Measurements from ENCODE around the gene PELO. TPM values are rescaled to one million over a fixed set of nuclear protein-coding genes. Genes with fewer than 3 reads are reported as not detected.

The PELO gene
- total RNA-seq, 1 experiment from 2014 or later = 12.4 TPM

DNA sequence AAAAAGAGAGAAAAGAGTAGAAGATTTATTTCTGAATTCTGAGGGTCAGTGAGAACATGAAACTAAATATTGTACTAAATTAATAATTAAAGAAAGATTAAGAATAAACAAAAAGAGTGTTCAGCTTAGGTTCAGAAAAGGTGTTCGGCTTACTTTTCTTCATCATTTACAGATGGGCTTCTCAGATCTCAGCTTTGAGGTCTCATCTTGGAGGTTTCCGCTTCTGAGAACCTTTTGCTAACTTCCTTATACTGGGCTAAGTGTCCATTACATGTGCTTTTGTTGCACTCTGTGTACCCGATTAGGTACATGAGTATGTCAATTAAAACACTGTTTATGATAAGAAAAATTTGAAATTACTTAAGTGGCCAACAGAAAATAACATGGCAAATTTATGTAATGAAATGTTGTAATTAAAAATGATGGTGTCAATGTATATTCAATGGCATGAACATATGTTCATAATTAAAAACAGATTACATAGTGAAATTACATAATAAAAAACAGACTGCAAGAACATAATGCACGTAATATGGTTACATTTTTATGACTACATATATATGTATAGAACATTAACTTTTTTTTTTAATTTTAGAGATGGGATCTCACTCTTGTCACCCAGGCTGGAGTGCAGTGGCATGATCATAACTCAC is 17.3 kb upstream of the PELO start:
- no peak overlapping the region for H3K27ac ChIP-seq (ENCODE audit: low read length)
- ATAC-seq (no peak), DNase-seq (ENCODE audit: low read depth, low spot score) (no peak)
- no peaks in the 10 kb centered on the region for H3K36me3 ChIP-seq (ENCODE audit: control insufficient read depth, insufficient read depth, low read length)
- no peaks in the 10 kb centered on the region for H3K9me3 ChIP-seq (ENCODE audit: control insufficient read depth, insufficient read depth, low read depth, low read length)
- TF ChIP-seq, protein P1, sequence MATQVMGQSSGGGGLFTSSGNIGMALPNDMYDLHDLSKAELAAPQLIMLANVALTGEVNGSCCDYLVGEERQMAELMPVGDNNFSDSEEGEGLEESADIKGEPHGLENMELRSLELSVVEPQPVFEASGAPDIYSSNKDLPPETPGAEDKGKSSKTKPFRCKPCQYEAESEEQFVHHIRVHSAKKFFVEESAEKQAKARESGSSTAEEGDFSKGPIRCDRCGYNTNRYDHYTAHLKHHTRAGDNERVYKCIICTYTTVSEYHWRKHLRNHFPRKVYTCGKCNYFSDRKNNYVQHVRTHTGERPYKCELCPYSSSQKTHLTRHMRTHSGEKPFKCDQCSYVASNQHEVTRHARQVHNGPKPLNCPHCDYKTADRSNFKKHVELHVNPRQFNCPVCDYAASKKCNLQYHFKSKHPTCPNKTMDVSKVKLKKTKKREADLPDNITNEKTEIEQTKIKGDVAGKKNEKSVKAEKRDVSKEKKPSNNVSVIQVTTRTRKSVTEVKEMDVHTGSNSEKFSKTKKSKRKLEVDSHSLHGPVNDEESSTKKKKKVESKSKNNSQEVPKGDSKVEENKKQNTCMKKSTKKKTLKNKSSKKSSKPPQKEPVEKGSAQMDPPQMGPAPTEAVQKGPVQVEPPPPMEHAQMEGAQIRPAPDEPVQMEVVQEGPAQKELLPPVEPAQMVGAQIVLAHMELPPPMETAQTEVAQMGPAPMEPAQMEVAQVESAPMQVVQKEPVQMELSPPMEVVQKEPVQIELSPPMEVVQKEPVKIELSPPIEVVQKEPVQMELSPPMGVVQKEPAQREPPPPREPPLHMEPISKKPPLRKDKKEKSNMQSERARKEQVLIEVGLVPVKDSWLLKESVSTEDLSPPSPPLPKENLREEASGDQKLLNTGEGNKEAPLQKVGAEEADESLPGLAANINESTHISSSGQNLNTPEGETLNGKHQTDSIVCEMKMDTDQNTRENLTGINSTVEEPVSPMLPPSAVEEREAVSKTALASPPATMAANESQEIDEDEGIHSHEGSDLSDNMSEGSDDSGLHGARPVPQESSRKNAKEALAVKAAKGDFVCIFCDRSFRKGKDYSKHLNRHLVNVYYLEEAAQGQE (IDR thresholded peaks at IDR 0.05; ENCODE audit: insufficient read depth in 1 of 2, low read depth in 2 of 2, low read length in 1 of 2) = no peak
- TF ChIP-seq, protein P2, sequence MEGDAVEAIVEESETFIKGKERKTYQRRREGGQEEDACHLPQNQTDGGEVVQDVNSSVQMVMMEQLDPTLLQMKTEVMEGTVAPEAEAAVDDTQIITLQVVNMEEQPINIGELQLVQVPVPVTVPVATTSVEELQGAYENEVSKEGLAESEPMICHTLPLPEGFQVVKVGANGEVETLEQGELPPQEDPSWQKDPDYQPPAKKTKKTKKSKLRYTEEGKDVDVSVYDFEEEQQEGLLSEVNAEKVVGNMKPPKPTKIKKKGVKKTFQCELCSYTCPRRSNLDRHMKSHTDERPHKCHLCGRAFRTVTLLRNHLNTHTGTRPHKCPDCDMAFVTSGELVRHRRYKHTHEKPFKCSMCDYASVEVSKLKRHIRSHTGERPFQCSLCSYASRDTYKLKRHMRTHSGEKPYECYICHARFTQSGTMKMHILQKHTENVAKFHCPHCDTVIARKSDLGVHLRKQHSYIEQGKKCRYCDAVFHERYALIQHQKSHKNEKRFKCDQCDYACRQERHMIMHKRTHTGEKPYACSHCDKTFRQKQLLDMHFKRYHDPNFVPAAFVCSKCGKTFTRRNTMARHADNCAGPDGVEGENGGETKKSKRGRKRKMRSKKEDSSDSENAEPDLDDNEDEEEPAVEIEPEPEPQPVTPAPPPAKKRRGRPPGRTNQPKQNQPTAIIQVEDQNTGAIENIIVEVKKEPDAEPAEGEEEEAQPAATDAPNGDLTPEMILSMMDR (IDR thresholded peaks at IDR 0.05) = no peak
- no peak for TF ChIP-seq POLR2AphosphoS5 (IDR thresholded peaks at IDR 0.05; ENCODE audit: low read depth, low read length)
- TF ChIP-seq TCF7L2 (IDR thresholded peaks at IDR 0.05; ENCODE audit: low read depth, low read length) = no peak
- no peak for TF ChIP-seq SIN3A (IDR thresholded peaks at IDR 0.05; ENCODE audit: borderline replicate concordance, insufficient read depth, low read depth, low read length)
- H3K4me3 ChIP-seq (ENCODE audit: low read depth in 2 of 2, low read length in 2 of 2) = no peak overlapping the region
- ChIA-PET CTCF (no interaction called here), POLR2A (no interaction called here)
- BruUV-seq (replicated peaks) = no TSS peak
- peaks cover 6% of the 10 kb centered on the region; the same call in 1 of the 2 replicates for H3K27me3 ChIP-seq (ENCODE audit: control insufficient read depth, insufficient read depth, low read length)
- no peaks in the 10 kb centered on the region for H3K4me1 ChIP-seq (ENCODE audit: control insufficient read depth, insufficient read depth, low read length)
- intact Hi-C loops (cut with micrococcal nuclease; ENCODE audit: unreplicated experiment) = no loop called here
- in situ Hi-C loops (cut with HindIII; ENCODE audit: low pct_unique_long_range_greater_than_20kb, low sequenced_read_pairs) = no loop called here

DNA sequence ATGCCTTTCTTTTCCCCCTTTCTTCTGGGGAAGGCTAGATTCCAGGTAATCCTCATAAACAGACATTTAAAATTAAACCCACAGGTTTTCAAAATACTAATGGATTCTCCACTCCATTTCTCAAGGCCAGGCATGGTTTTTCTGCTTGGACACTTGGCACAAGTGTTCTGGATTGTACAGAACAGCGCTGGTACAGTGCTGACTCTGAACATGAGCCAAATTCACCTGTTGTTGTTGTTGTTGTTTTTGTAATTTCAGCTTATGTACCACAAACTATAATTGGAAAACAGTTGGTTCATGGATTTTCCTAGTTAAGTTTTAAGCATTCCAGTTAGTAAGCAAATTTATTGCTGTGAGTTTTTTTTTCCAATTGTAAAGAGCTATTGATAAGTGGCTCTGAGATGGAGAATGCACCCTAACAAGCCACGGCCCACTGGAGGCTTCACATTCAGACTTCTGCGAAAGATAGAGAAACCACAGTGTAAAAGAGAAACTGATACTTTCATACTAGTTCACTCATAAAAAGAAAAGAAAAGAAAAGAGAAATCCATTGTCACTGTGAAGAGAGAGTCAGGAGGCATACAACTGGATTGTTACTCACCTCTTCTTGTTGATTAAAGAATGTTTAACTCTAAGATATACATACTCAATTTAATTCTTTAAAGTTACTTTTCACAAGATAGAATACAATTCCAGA is 16.2 kb upstream of the PELO start:
- BruUV-seq (replicated peaks) = no TSS peak
- in situ Hi-C loops (cut with HindIII; ENCODE audit: low pct_unique_long_range_greater_than_20kb, low sequenced_read_pairs) = no loop called here
- ChIA-PET CTCF (no interaction called here), POLR2A (no interaction called here)
- Histone ChIP-seq H3K4me3 (ENCODE audit: low read depth in 2 of 2, low read length in 2 of 2) (no peak overlapping the region), H3K9me3 (ENCODE audit: control insufficient read depth, insufficient read depth, low read depth, low read length) (no peaks in the 10 kb centered on the region), H3K27me3 (ENCODE audit: control insufficient read depth, insufficient read depth, low read length) (peaks cover 8% of the 10 kb centered on the region; the same call in 1 of the 2 replicates), H3K27ac (ENCODE audit: low read length) (no peak overlapping the region), H3K36me3 (ENCODE audit: control insufficient read depth, insufficient read depth, low read length) (no peaks in the 10 kb centered on the region), H3K4me1 (ENCODE audit: control insufficient read depth, insufficient read depth, low read length) (no peaks in the 10 kb centered on the region)
- no peak for DNase-seq (ENCODE audit: low read depth, low spot score)
- TF ChIP-seq POLR2AphosphoS5 (IDR thresholded peaks at IDR 0.05; ENCODE audit: low read depth, low read length) (no peak), SIN3A (IDR thresholded peaks at IDR 0.05; ENCODE audit: borderline replicate concordance, insufficient read depth, low read depth, low read length) (no peak), TCF7L2 (IDR thresholded peaks at IDR 0.05; ENCODE audit: low read depth, low read length) (no peak)
- TF ChIP-seq, protein P1 (IDR thresholded peaks at IDR 0.05; ENCODE audit: insufficient read depth in 1 of 2, low read depth in 2 of 2, low read length in 1 of 2) = no peak
- TF ChIP-seq, protein P2 (IDR thresholded peaks at IDR 0.05) = no peak
- intact Hi-C loops (cut with micrococcal nuclease; ENCODE audit: unreplicated experiment) = no loop called here
- no peak for ATAC-seq
